ENCODE data around the gene PPP1R12C. TPM values are rescaled to one million over a fixed set of nuclear protein-coding genes. Genes with fewer than 3 reads are reported as not detected.

PPP1R12C gene
- total RNA-seq, 1 experiment from 2014 or later = 92.3 TPM

GRCh38 chr19:55113570-55114039 lies 3.8 kb downstream of the PPP1R12C start:
- Mint-ChIP-seq H3K36me3 (peaks cover 6% of the 10 kb centered on the region; the same call in 1 of the 2 replicates), H3K27me3 (ENCODE audit: low read depth) (no peaks in the 10 kb centered on the region), H3K27ac (peak overlapping the region; percentile 53; the same call in 1 of the 2 replicates), H3K4me3 (no peak overlapping the region), H3K4me1 (peaks cover 26% of the 10 kb centered on the region), H3K9me3 (no peaks in the 10 kb centered on the region)
- TF ChIP-seq USF2 (CRISPR knock-in tag; IDR thresholded peaks at IDR 0.05) (no peak), ATF3 (CRISPR knock-in tag; conservative IDR thresholded peaks at IDR 0.05) (no peak), CBFB (CRISPR knock-in tag; IDR thresholded peaks at IDR 0.05; ENCODE audit: low read depth) (no peak), CTCF (IDR thresholded peaks at IDR 0.05) (no peak), MAX (CRISPR knock-in tag; IDR thresholded peaks at IDR 0.05) (no peak), NR3C1 (CRISPR knock-in tag; conservative IDR thresholded peaks at IDR 0.05; ENCODE audit: low read depth) (no peak), ZNF671 (CRISPR knock-in tag; IDR thresholded peaks at IDR 0.05) (no peak), HMGA2 (CRISPR knock-in tag; IDR thresholded peaks at IDR 0.05) (no peak), CREM (CRISPR knock-in tag; IDR thresholded peaks at IDR 0.05) (no peak), ETV6 (CRISPR knock-in tag; IDR thresholded peaks at IDR 0.05) (no peak), GABPB1 (CRISPR knock-in tag; IDR thresholded peaks at IDR 0.05) (no peak), ZNF263 (CRISPR knock-in tag; IDR thresholded peaks at IDR 0.05; ENCODE audit: low read depth) (no peak), MXD4 (CRISPR knock-in tag; IDR thresholded peaks at IDR 0.05; ENCODE audit: borderline replicate concordance) (no peak), IRF1 (CRISPR knock-in tag; IDR thresholded peaks at IDR 0.05) (no peak), PRRX2 (CRISPR knock-in tag; IDR thresholded peaks at IDR 0.05) (no peak), TCF7 (CRISPR knock-in tag; IDR thresholded peaks at IDR 0.05; ENCODE audit: low read depth) (no peak), ZNF416 (CRISPR knock-in tag; IDR thresholded peaks at IDR 0.05) (no peak)
- CTCF ChIA-PET = interaction anchor here (0.7 to 1.2 kb wide), 5 partner anchors 12 to 33 kb away, joined by 3 to 7 read pairs (median 4); no protein-coding TSS in a partner anchor
- POLR2A ChIA-PET = no interaction called here
- ATAC-seq (no peak), DNase-seq (ENCODE audit: low spot score) (peak; percentile 79)

GRCh38 chr19:55112777-55113569 lies 4.5 kb downstream of the PPP1R12C start:
- Mint-ChIP-seq H3K4me1 (peaks cover 26% of the 10 kb centered on the region), H3K36me3 (peaks cover 9% of the 10 kb centered on the region), H3K9me3 (no peaks in the 10 kb centered on the region), H3K4me3 (no peak overlapping the region), H3K27ac (peak overlapping the region; percentile 53; the same call in 1 of the 2 replicates), H3K27me3 (ENCODE audit: low read depth) (no peaks in the 10 kb centered on the region)
- ChIA-PET CTCF (interaction anchor here (0.7 to 1.2 kb wide), 5 partner anchors 12 to 34 kb away, joined by 3 to 7 read pairs (median 4); no protein-coding TSS in a partner anchor), POLR2A (no interaction called here)
- DNase-seq (ENCODE audit: low spot score) = peak; percentile 52
- ATAC-seq = peak; percentile 5; the same call in 1 of the 2 replicates
- TF ChIP-seq TEAD4 (CRISPR knock-in tag; IDR thresholded peaks at IDR 0.05) (no peak), ZNF138 (CRISPR knock-in tag; conservative IDR thresholded peaks at IDR 0.05) (no peak), E2F5 (CRISPR knock-in tag; IDR thresholded peaks at IDR 0.05) (no peak), ZNF425 (CRISPR knock-in tag; conservative IDR thresholded peaks at IDR 0.05) (no peak), TCF7 (CRISPR knock-in tag; IDR thresholded peaks at IDR 0.05; ENCODE audit: low read depth) (no peak), RELA (CRISPR knock-in tag; IDR thresholded peaks at IDR 0.05; ENCODE audit: borderline replicate concordance) (no peak), SMAD3 (CRISPR knock-in tag; IDR thresholded peaks at IDR 0.05; ENCODE audit: borderline replicate concordance) (no peak), ATF3 (CRISPR knock-in tag; conservative IDR thresholded peaks at IDR 0.05) (no peak), ZMAT4 (CRISPR knock-in tag; IDR thresholded peaks at IDR 0.05) (no peak), USF1 (CRISPR knock-in tag; IDR thresholded peaks at IDR 0.05) (no peak)

Measured in WTC11 (cell line).